Fibroblast of gingiva (primary cell): ENCODE measurements around the gene KIF3B.
A peak's percentile ranks its signal among the peaks of the same experiment; 100 is the strongest.

Experiments used
- DNase-seq: peaks from one replicate; pipeline ENCODE4 v3.0.0-alpha.2; 2011; ENCODE audit warnings: low read depth

KIF3B gene

GRCh38 chr20:32330555-32330897 lies 53.1 kb downstream of the KIF3B start:
- no peak for DNase-seq

- no peak for DNase-seq
Observed at GRCh38 chr20:32332614-32333013, 55.2 kb downstream of the KIF3B start.

GRCh38 chr20:32333181-32333987 lies 55.9 kb downstream of the KIF3B start:
- no peak for DNase-seq

- no peak for DNase-seq
Observed at GRCh38 chr20:32333988-32334885, 56.8 kb downstream of the KIF3B start.

- peak; percentile 85 for DNase-seq
Observed at GRCh38 chr20:32336918-32337347, 59.5 kb downstream of the KIF3B start.

- DNase-seq, result no peak
Observed at GRCh38 chr20:32337937-32338661, 60.6 kb downstream of the KIF3B start.

GRCh38 chr20:32338665-32339064 lies 61.2 kb downstream of the KIF3B start:
- no peak for DNase-seq

- no peak for DNase-seq
Observed at GRCh38 chr20:32339116-32339515, 61.7 kb downstream of the KIF3B start.

- DNase-seq, result peak; percentile 10
Observed at GRCh38 chr20:32341053-32341452, 63.6 kb downstream of the KIF3B start.

- peak; percentile 80 for DNase-seq
Observed at GRCh38 chr20:32343439-32343838, 66.0 kb downstream of the KIF3B start.

- no peak for DNase-seq
Observed at GRCh38 chr20:32344835-32345506, 67.5 kb downstream of the KIF3B start.

- no peak for DNase-seq
Observed at GRCh38 chr20:32348207-32348606, 70.8 kb downstream of the KIF3B start.

GRCh38 chr20:32350421-32350820 lies 73.0 kb downstream of the KIF3B start:
- no peak for DNase-seq

GRCh38 chr20:32352121-32352720 lies 74.8 kb downstream of the KIF3B start:
- no peak for DNase-seq

- DNase-seq, result no peak
Observed at GRCh38 chr20:32353848-32354496, 76.5 kb downstream of the KIF3B start.

- peak; percentile 76 for DNase-seq
Observed at GRCh38 chr20:32354592-32355416, 77.4 kb downstream of the KIF3B start.

- DNase-seq, result no peak
Observed at GRCh38 chr20:32355417-32355841, 78.0 kb downstream of the KIF3B start.

- DNase-seq, result peak; percentile 78
Observed at GRCh38 chr20:32355907-32356621, 78.6 kb downstream of the KIF3B start.
